ENCODE measurements around the gene SLC23A3. TPM values are rescaled to one million over a fixed set of nuclear protein-coding genes. Genes with fewer than 3 reads are reported as not detected.

SLC23A3 gene
- total and polyA plus RNA-seq, 10 of the 15 experiments (the other 5 are each of a cell fraction or from before 2014, with no cell fraction given): 0.07 to 1.0 (median 0.40) TPM; not detected in 1

DNA sequence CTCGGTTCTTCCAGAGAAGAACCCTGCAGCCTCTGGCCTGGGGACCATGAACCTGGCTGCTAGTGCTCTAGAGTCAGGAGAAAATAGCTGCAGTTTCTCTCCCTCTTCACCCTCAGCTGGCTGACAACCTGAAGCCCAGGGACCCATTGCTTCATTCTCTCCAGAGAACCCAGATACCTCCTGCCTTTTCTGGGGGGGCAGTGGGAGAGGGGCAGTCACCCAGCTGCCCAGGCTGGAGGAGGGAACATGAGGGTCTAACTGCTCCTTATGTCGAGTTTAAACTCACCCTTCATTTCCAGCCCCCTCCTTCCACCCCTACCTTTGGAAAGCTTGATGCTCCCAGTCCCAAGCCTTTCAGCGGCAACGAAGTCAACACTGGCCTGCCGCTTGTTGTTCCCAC, 29.1 kb upstream of the SLC23A3 start:
- BruUV-seq (replicated peaks): no TSS peak
- TF ChIP-seq TBL1XR1 (IDR thresholded peaks at IDR 0.05; ENCODE audit: low read depth, low read length) (no peak), FOS (IDR thresholded peaks at IDR 0.05; ENCODE audit: borderline replicate concordance, extremely low read depth, insufficient read length) (no peak), BHLHE40 (IDR thresholded peaks at IDR 0.05; ENCODE audit: borderline replicate concordance in 1 of 2, low read depth in 2 of 2, low read length in 1 of 2) (no peak), BMI1 (IDR thresholded peaks at IDR 0.05; ENCODE audit: borderline replicate concordance) (no peak), JUNB (IDR thresholded peaks at IDR 0.05) (no peak), SIX5 (IDR thresholded peaks at IDR 0.05; ENCODE audit: low read depth, low read length, severe bottlenecking) (no peak), RCOR1 (conservative IDR thresholded peaks at IDR 0.05; ENCODE audit: low read depth, low read length) (no peak), ESRRA (IDR thresholded peaks at IDR 0.05; ENCODE audit: low read length) (no peak), RFX5 (IDR thresholded peaks at IDR 0.05; ENCODE audit: low read depth, low read length) (no peak), ASH2L (IDR thresholded peaks at IDR 0.05; ENCODE audit: borderline replicate concordance, low read depth) (no peak), BRCA1 (IDR thresholded peaks at IDR 0.05; ENCODE audit: low read depth, low read length) (no peak), SUPT20H (IDR thresholded peaks at IDR 0.05; ENCODE audit: borderline replicate concordance, control insufficient read depth, low read depth, low read length) (no peak), RUNX3 (IDR thresholded peaks at IDR 0.05; ENCODE audit: low read length) (no peak), E2F8 (IDR thresholded peaks at IDR 0.05; ENCODE audit: low read depth, partially characterized antibody) (no peak)
- Histone ChIP-seq H3K36me3 (ENCODE audit: control insufficient read depth in 2 of 2, insufficient read depth in 2 of 2, low read length in 1 of 2) (no peaks in the 10 kb centered on the region), H3K9me3 (replicated peaks; ENCODE audit: control insufficient read depth, insufficient read depth, low read length) (no peaks in the 10 kb centered on the region), H4K20me1 (ENCODE audit: control insufficient read depth, insufficient read depth) (no peaks in the 10 kb centered on the region), H3K79me2 (ENCODE audit: control insufficient read depth, insufficient read depth, low read length) (no peaks in the 10 kb centered on the region), H3K4me1 (ENCODE audit: control insufficient read depth, insufficient read depth, low read length) (no peaks in the 10 kb centered on the region), H3K9ac (ENCODE audit: control insufficient read depth, insufficient read depth, low read length) (no peak overlapping the region), H3K4me2 (ENCODE audit: control insufficient read depth, insufficient read depth) (no peak overlapping the region), H3K27me3 (replicated peaks in 1 of 2; ENCODE audit: control insufficient read depth in 2 of 2, insufficient read depth in 2 of 2, low read length in 1 of 2) (no peaks in the 10 kb centered on the region), H2AFZ (ENCODE audit: control insufficient read depth, low read depth, low read length) (no peak overlapping the region), H3K4me3 (no peak overlapping the region), H3K27ac (ENCODE audit: control insufficient read depth, insufficient read depth) (no peak overlapping the region)
- intact Hi-C loops (cut with micrococcal nuclease; ENCODE audit: unreplicated experiment) (no loop called here), in situ Hi-C loops (cut with MboI) (no loop called here)
- ATAC-seq (no peak), FAIRE-seq (no peak), DNase-seq (ENCODE audit: low read depth, low spot score) (no peak)
- 65% methylated on average over 5 of the region's 5 CpGs for WGBS (ENCODE audit: insufficient coverage, insufficient replicate concordance, low lambda C conversion rate, missing lambda C conversion rate)
- ChIA-PET POLR2A (interaction anchor here (1.6 kb wide), 1 partner anchor 17 kb away, joined by 4 read pairs; no protein-coding TSS in a partner anchor), SMC1A (ENCODE audit: uncharacterized antibody, unreplicated experiment) (interaction anchor here (0.8 kb wide), 1 partner anchor 28 kb away, joined by 3 read pairs; no protein-coding TSS in a partner anchor), CTCF (no interaction called here), RAD21 (ENCODE audit: unreplicated experiment) (no interaction called here)
